ENCODE results near the gene AKAP13.

GRCh38 chr15:85646538-85647091 lies 266.2 kb downstream of the AKAP13 start:
- no peak for TF ChIP-seq CTCF (IDR thresholded peaks at IDR 0.05; ENCODE audit: control extremely low read depth in 1 of 3, insufficient read depth in 1 of 3, low read depth in 1 of 3, low read length in 3 of 3)
- no peak for TF ChIP-seq TBP (IDR thresholded peaks at IDR 0.05; ENCODE audit: low read depth, low read length)
- no peak for TF ChIP-seq ZNF274 (IDR thresholded peaks at IDR 0.05; ENCODE audit: borderline replicate concordance, extremely low read depth, low read length)
- TF ChIP-seq POLR2AphosphoS5 (IDR thresholded peaks at IDR 0.05; ENCODE audit: low read depth, low read length), result no peak
- no peak for TF ChIP-seq KDM5A (IDR thresholded peaks at IDR 0.05; ENCODE audit: low read length)

Data from H1 (cell line).